HG03575 (cell line): Measurements from ENCODE around the gene WASHC3.

ENCODE experiments used
- ATAC-seq: cut with Tn5 transposase; IDR thresholded peaks from one replicate; pipeline ENCODE4 v1.9.1; 2021; ENCODE audit not compliant: unreplicated experiment, insufficient number of reproducible peaks, low FRiP score; ENCODE audit errors: extremely low read depth

Gene WASHC3

GRCh38 chr12:101997102-101997501 is 64.7 kb downstream of the WASHC3 start:
- ATAC-seq = no peak

GRCh38 chr12:101995684-101996083 is 66.1 kb downstream of the WASHC3 start:
- ATAC-seq = no peak

GRCh38 chr12:101992091-101992490 is 69.7 kb downstream of the WASHC3 start:
- no peak for ATAC-seq

- no peak for ATAC-seq
Measured at GRCh38 chr12:101982307-101982706, 79.5 kb downstream of the WASHC3 start.

- no peak for ATAC-seq
Measured at GRCh38 chr12:101981868-101982267, 79.9 kb downstream of the WASHC3 start.

GRCh38 chr12:101968770-101969169 is 93.0 kb downstream of the WASHC3 start:
- no peak for ATAC-seq

GRCh38 chr12:101967506-101967905 is 94.3 kb downstream of the WASHC3 start:
- no peak for ATAC-seq

- ATAC-seq = no peak
Measured at GRCh38 chr12:101966496-101966895, 95.3 kb downstream of the WASHC3 start.

- ATAC-seq = no peak
Measured at GRCh38 chr12:101963697-101964096, 98.1 kb downstream of the WASHC3 start.
